ENCODE results near the gene PSMB1.

PSMB1 gene

GRCh38 chr6:170572704-170573466 lies 19.8 kb upstream of the PSMB1 start:
- no peaks in the 10 kb centered on the region for H3K9me2 ChIP-seq (ENCODE audit: low read depth, low read length)
- H3K27ac ChIP-seq (ENCODE audit: low read depth, low read length, poor library complexity, severe bottlenecking), result no peak overlapping the region
- H2AFZ ChIP-seq (ENCODE audit: low read length), result no peak overlapping the region
- no peak for TF ChIP-seq EZH2 (IDR thresholded peaks at IDR 0.05; ENCODE audit: borderline replicate concordance, low read length)
- TF ChIP-seq, protein P1, sequence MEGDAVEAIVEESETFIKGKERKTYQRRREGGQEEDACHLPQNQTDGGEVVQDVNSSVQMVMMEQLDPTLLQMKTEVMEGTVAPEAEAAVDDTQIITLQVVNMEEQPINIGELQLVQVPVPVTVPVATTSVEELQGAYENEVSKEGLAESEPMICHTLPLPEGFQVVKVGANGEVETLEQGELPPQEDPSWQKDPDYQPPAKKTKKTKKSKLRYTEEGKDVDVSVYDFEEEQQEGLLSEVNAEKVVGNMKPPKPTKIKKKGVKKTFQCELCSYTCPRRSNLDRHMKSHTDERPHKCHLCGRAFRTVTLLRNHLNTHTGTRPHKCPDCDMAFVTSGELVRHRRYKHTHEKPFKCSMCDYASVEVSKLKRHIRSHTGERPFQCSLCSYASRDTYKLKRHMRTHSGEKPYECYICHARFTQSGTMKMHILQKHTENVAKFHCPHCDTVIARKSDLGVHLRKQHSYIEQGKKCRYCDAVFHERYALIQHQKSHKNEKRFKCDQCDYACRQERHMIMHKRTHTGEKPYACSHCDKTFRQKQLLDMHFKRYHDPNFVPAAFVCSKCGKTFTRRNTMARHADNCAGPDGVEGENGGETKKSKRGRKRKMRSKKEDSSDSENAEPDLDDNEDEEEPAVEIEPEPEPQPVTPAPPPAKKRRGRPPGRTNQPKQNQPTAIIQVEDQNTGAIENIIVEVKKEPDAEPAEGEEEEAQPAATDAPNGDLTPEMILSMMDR (IDR thresholded peaks at IDR 0.05; ENCODE audit: low read length), result no peak
- H3K4me3 ChIP-seq (ENCODE audit: low read depth, low read length, poor library complexity, severe bottlenecking), result no peak overlapping the region
- H3K79me2 ChIP-seq (ENCODE audit: insufficient read depth, low read length), result no peaks in the 10 kb centered on the region
- peaks cover 81% of the 10 kb centered on the region for H3K36me3 ChIP-seq (ENCODE audit: insufficient read depth, low read length)
- no peaks in the 10 kb centered on the region for H3K9me3 ChIP-seq (ENCODE audit: low read length)
- no peak overlapping the region for H3K4me2 ChIP-seq (ENCODE audit: low read length)
- H3K9ac ChIP-seq (ENCODE audit: low read length), result no peak overlapping the region
- H3F3A ChIP-seq (ENCODE audit: insufficient read depth, low read length), result no peaks in the 10 kb centered on the region; the same call in 1 of the 2 replicates
- no peaks in the 10 kb centered on the region for H3K27me3 ChIP-seq (ENCODE audit: insufficient read depth, low read length)
- H3K4me1 ChIP-seq (ENCODE audit: insufficient read depth, low read length, severe bottlenecking), result no peaks in the 10 kb centered on the region
- no peaks in the 10 kb centered on the region for H4K20me1 ChIP-seq (ENCODE audit: insufficient read depth, low read length)

DNA sequence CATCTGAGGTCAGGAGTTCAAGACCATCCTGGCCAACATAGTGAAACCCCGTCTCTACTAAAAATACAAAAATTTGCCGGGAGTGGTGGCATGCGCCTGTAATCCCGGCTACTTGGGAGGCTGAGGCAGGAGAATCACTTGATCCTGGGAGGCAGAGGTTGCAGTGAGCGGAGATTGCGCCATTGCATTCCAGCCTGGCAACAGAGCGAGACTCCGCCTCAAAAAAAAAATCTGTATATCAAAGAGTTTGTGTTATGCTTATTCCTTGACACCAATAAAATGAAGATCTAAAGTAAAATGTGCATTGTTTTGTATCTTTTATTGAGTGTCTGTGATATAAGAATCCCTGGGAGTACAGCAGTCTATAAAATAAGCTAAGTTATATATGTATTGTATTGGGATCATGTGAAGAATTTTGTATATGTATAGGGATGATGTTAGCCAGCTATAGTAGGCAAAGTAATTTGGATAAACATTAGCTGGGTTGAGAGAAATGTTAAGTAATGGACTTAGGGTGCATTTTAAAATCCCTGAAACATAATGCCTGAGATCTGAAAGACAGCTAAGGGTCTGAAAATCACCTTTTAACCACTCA lies 11.9 kb upstream of the PSMB1 start:
- Histone ChIP-seq H3K9ac (ENCODE audit: low read length) (no peak overlapping the region), H3K4me1 (ENCODE audit: insufficient read depth, low read length, severe bottlenecking) (no peaks in the 10 kb centered on the region), H3K27ac (ENCODE audit: low read depth, low read length, poor library complexity, severe bottlenecking) (no peak overlapping the region), H3K4me3 (ENCODE audit: low read depth, low read length, poor library complexity, severe bottlenecking) (no peak overlapping the region), H3K36me3 (ENCODE audit: insufficient read depth, low read length) (peaks cover 82% of the 10 kb centered on the region), H2AFZ (ENCODE audit: low read length) (no peak overlapping the region), H4K20me1 (ENCODE audit: insufficient read depth, low read length) (no peaks in the 10 kb centered on the region), H3K9me3 (ENCODE audit: low read length) (no peaks in the 10 kb centered on the region), H3K4me2 (ENCODE audit: low read length) (no peak overlapping the region), H3F3A (ENCODE audit: insufficient read depth, low read length) (no peaks in the 10 kb centered on the region; the same call in 1 of the 2 replicates), H3K27me3 (ENCODE audit: insufficient read depth, low read length) (no peaks in the 10 kb centered on the region), H3K9me2 (ENCODE audit: low read depth, low read length) (no peaks in the 10 kb centered on the region), H3K79me2 (ENCODE audit: insufficient read depth, low read length) (no peaks in the 10 kb centered on the region)
- TF ChIP-seq, protein P1 (IDR thresholded peaks at IDR 0.05; ENCODE audit: low read length), result no peak
- TF ChIP-seq EZH2 (IDR thresholded peaks at IDR 0.05; ENCODE audit: borderline replicate concordance, low read length), result no peak

DNA sequence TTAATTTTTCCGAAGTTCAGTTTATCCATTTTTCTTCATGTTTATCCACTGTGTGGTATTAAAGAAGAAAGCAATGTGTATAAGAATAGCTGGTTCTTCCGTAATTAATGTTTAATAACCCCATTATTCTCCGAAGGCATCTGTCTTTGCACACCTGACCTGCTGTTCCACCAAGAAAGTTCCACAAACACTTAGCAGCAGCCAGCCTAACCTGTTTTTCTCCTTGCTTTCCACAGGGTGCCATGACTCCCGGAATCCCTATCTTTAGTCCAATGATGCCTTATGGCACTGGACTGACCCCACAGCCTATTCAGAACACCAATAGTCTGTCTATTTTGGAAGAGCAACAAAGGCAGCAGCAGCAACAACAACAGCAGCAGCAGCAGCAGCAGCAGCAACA lies 8.4 kb upstream of the PSMB1 start:
- Histone ChIP-seq H3F3A (ENCODE audit: insufficient read depth, low read length) (no peaks in the 10 kb centered on the region), H3K9ac (ENCODE audit: low read length) (no peak overlapping the region), H4K20me1 (ENCODE audit: insufficient read depth, low read length) (no peaks in the 10 kb centered on the region), H3K79me2 (ENCODE audit: insufficient read depth, low read length) (peaks cover 5% of the 10 kb centered on the region), H3K9me2 (ENCODE audit: low read depth, low read length) (no peaks in the 10 kb centered on the region), H3K36me3 (ENCODE audit: insufficient read depth, low read length) (peaks cover 82% of the 10 kb centered on the region), H3K27me3 (ENCODE audit: insufficient read depth, low read length) (no peaks in the 10 kb centered on the region), H3K4me1 (ENCODE audit: insufficient read depth, low read length, severe bottlenecking) (peaks cover under 1% of the 10 kb centered on the region), H3K9me3 (ENCODE audit: low read length) (no peaks in the 10 kb centered on the region), H2AFZ (ENCODE audit: low read length) (no peak overlapping the region), H3K27ac (ENCODE audit: low read depth, low read length, poor library complexity, severe bottlenecking) (no peak overlapping the region), H3K4me2 (ENCODE audit: low read length) (no peak overlapping the region), H3K4me3 (ENCODE audit: low read depth, low read length, poor library complexity, severe bottlenecking) (no peak overlapping the region)
- TF ChIP-seq EZH2 (IDR thresholded peaks at IDR 0.05; ENCODE audit: borderline replicate concordance, low read length), result no peak
- TF ChIP-seq, protein P1 (IDR thresholded peaks at IDR 0.05; ENCODE audit: low read length), result no peak

Data from OCI-LY1 (cell line).